ENCODE measurements around the gene BRME1. TPM values are rescaled to one million over a fixed set of nuclear protein-coding genes. Genes with fewer than 3 reads are reported as not detected.

BRME1 gene
- polyA plus RNA-seq, 1 donor from 2014 or later: 6.2 TPM

DNA sequence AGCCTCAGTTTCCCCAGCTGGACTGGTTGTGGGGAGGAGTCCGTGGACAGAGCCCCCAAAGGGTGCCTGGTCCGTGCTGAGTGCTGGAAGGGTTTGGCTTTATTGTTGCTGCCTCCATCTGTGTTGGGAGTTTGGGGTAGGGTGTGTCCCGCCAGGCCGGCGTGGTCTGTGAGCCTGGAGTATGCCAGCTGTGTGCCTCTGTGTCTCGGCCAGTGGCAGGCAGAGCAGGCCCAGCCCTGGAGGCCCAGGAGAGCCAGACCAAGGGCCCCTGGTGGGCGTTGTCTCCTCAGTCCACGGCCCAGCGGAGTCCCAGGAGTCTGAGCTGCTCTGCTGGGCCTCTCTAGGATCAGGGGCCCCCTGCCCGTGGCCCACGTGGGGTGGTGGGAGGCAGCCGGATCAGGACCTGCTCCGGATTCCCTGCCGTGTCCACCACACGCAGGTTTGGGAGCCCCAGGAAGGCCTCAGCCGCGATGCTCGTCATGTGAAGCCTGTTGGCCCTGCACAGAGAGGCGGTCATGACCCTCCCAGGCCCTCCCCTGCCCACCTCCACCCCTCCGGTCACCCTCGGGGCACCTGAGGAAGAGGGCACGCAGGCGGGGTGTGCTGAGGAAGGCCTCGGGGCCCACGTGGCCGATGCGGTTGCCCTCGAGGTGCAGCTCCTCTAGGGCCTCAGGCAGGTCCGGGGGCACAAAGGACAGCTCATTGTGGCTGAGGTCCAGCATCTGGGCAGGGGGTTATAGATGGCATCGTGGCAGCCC, 25.7 kb upstream of the BRME1 start:
- no peaks in the 10 kb centered on the region for H3K36me3 ChIP-seq (ENCODE audit: insufficient read depth, low read length)
- H3K9ac ChIP-seq (ENCODE audit: low read length): no peak overlapping the region
- no peaks in the 10 kb centered on the region for H3F3A ChIP-seq (ENCODE audit: insufficient read depth, low read length, poor library complexity, severe bottlenecking)
- no peak overlapping the region for H3K4me3 ChIP-seq (ENCODE audit: low read length)
- H3K4me2 ChIP-seq (ENCODE audit: low read length): no peak overlapping the region
- no peaks in the 10 kb centered on the region for H3K79me2 ChIP-seq (replicated peaks; ENCODE audit: insufficient read depth, low read length)
- H4K20me1 ChIP-seq (ENCODE audit: insufficient read depth): no peaks in the 10 kb centered on the region
- TF ChIP-seq POLR2AphosphoS5 (IDR thresholded peaks at IDR 0.05) (no peak), EZH2 (IDR thresholded peaks at IDR 0.05; ENCODE audit: borderline replicate concordance, insufficient read depth, low read length, poor library complexity, severe bottlenecking) (no peak), SMC3 (conservative IDR thresholded peaks at IDR 0.05; ENCODE audit: poor library complexity) (no peak), MXI1 (conservative IDR thresholded peaks at IDR 0.05; ENCODE audit: poor library complexity, severe bottlenecking) (no peak), TAF1 (IDR thresholded peaks at IDR 0.05; ENCODE audit: low read depth) (no peak), EP300 (conservative IDR thresholded peaks at IDR 0.05; ENCODE audit: poor library complexity, severe bottlenecking) (no peak), RAD21 (conservative IDR thresholded peaks at IDR 0.05) (no peak)
- TF ChIP-seq, protein P1, sequence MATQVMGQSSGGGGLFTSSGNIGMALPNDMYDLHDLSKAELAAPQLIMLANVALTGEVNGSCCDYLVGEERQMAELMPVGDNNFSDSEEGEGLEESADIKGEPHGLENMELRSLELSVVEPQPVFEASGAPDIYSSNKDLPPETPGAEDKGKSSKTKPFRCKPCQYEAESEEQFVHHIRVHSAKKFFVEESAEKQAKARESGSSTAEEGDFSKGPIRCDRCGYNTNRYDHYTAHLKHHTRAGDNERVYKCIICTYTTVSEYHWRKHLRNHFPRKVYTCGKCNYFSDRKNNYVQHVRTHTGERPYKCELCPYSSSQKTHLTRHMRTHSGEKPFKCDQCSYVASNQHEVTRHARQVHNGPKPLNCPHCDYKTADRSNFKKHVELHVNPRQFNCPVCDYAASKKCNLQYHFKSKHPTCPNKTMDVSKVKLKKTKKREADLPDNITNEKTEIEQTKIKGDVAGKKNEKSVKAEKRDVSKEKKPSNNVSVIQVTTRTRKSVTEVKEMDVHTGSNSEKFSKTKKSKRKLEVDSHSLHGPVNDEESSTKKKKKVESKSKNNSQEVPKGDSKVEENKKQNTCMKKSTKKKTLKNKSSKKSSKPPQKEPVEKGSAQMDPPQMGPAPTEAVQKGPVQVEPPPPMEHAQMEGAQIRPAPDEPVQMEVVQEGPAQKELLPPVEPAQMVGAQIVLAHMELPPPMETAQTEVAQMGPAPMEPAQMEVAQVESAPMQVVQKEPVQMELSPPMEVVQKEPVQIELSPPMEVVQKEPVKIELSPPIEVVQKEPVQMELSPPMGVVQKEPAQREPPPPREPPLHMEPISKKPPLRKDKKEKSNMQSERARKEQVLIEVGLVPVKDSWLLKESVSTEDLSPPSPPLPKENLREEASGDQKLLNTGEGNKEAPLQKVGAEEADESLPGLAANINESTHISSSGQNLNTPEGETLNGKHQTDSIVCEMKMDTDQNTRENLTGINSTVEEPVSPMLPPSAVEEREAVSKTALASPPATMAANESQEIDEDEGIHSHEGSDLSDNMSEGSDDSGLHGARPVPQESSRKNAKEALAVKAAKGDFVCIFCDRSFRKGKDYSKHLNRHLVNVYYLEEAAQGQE (IDR thresholded peaks at IDR 0.05; ENCODE audit: borderline replicate concordance): no peak
- TF ChIP-seq, protein P2, sequence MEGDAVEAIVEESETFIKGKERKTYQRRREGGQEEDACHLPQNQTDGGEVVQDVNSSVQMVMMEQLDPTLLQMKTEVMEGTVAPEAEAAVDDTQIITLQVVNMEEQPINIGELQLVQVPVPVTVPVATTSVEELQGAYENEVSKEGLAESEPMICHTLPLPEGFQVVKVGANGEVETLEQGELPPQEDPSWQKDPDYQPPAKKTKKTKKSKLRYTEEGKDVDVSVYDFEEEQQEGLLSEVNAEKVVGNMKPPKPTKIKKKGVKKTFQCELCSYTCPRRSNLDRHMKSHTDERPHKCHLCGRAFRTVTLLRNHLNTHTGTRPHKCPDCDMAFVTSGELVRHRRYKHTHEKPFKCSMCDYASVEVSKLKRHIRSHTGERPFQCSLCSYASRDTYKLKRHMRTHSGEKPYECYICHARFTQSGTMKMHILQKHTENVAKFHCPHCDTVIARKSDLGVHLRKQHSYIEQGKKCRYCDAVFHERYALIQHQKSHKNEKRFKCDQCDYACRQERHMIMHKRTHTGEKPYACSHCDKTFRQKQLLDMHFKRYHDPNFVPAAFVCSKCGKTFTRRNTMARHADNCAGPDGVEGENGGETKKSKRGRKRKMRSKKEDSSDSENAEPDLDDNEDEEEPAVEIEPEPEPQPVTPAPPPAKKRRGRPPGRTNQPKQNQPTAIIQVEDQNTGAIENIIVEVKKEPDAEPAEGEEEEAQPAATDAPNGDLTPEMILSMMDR (IDR thresholded peaks at IDR 0.05; ENCODE audit: poor library complexity, severe bottlenecking): no peak
- H3K9me3 ChIP-seq (ENCODE audit: low read length): no peaks in the 10 kb centered on the region
- no peak overlapping the region for H2AFZ ChIP-seq (ENCODE audit: low read depth, low read length)
- H3K27me3 ChIP-seq (ENCODE audit: insufficient read depth, low read depth, low read length): no peaks in the 10 kb centered on the region
- H3K9me2 ChIP-seq (ENCODE audit: insufficient read depth, low read length): no peaks in the 10 kb centered on the region
- no peak overlapping the region for H3K27ac ChIP-seq (ENCODE audit: low read length)

DNA sequence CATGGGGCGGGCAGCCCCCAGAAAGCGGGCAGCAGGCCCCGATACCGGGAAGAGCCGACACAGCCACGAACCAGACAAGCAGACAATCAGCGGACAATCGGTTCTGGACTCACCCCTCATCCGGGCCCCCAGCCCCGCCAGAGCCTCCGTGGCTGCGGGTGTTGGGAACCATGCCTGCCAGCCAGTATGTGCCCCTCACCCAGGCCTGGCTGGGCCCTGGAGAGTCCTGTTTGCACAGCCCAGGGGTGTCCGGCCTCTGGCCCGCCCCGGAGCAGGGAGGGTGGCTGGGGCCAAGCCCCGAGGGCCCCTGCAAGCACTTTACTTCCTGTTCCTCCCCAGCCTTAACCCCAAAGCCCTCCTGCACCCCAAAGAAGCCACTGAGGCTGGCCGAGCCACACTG, 24.5 kb upstream of the BRME1 start:
- no peak overlapping the region for H2AFZ ChIP-seq (ENCODE audit: low read depth, low read length)
- no peak overlapping the region for H3K4me3 ChIP-seq (ENCODE audit: low read length)
- no peaks in the 10 kb centered on the region for H3K27me3 ChIP-seq (ENCODE audit: insufficient read depth, low read depth, low read length)
- no peaks in the 10 kb centered on the region for H4K20me1 ChIP-seq (ENCODE audit: insufficient read depth)
- no peak overlapping the region for H3K4me2 ChIP-seq (ENCODE audit: low read length)
- H3F3A ChIP-seq (ENCODE audit: insufficient read depth, low read length, poor library complexity, severe bottlenecking): no peaks in the 10 kb centered on the region
- no peak overlapping the region for H3K9ac ChIP-seq (ENCODE audit: low read length)
- TF ChIP-seq RAD21 (conservative IDR thresholded peaks at IDR 0.05) (no peak), EZH2 (IDR thresholded peaks at IDR 0.05; ENCODE audit: borderline replicate concordance, insufficient read depth, low read length, poor library complexity, severe bottlenecking) (no peak), POLR2AphosphoS5 (IDR thresholded peaks at IDR 0.05) (no peak)
- TF ChIP-seq, protein P2 (IDR thresholded peaks at IDR 0.05; ENCODE audit: poor library complexity, severe bottlenecking): no peak
- no peaks in the 10 kb centered on the region for H3K79me2 ChIP-seq (replicated peaks; ENCODE audit: insufficient read depth, low read length)
- no peaks in the 10 kb centered on the region for H3K9me2 ChIP-seq (ENCODE audit: insufficient read depth, low read length)
- H3K9me3 ChIP-seq (ENCODE audit: low read length): no peaks in the 10 kb centered on the region
- no peak overlapping the region for H3K27ac ChIP-seq (ENCODE audit: low read length)
- no peaks in the 10 kb centered on the region for H3K36me3 ChIP-seq (ENCODE audit: insufficient read depth, low read length)
